GM19035 (cell line): ENCODE results near the gene TSHR.

Source experiments
- ATAC-seq: cut with Tn5 transposase; IDR thresholded peaks from one replicate; pipeline ENCODE4 v1.9.1; 2021; ENCODE audit not compliant: unreplicated experiment

TSHR gene

GRCh38 chr14:81172353-81172752, 216.9 kb downstream of the TSHR start:
- peak; percentile 19 for ATAC-seq

- ATAC-seq = peak; percentile 35
These were observed 217.5 kb downstream of the TSHR start for GRCh38 chr14:81172881-81173280.

GRCh38 chr14:81176241-81176640, 220.8 kb downstream of the TSHR start:
- ATAC-seq = no peak

GRCh38 chr14:81177225-81177624, 221.8 kb downstream of the TSHR start:
- no peak for ATAC-seq

- ATAC-seq = peak; percentile 55
These were observed 222.6 kb downstream of the TSHR start for GRCh38 chr14:81178063-81178462.

GRCh38 chr14:81179631-81180030, 224.2 kb downstream of the TSHR start:
- no peak for ATAC-seq

DNA sequence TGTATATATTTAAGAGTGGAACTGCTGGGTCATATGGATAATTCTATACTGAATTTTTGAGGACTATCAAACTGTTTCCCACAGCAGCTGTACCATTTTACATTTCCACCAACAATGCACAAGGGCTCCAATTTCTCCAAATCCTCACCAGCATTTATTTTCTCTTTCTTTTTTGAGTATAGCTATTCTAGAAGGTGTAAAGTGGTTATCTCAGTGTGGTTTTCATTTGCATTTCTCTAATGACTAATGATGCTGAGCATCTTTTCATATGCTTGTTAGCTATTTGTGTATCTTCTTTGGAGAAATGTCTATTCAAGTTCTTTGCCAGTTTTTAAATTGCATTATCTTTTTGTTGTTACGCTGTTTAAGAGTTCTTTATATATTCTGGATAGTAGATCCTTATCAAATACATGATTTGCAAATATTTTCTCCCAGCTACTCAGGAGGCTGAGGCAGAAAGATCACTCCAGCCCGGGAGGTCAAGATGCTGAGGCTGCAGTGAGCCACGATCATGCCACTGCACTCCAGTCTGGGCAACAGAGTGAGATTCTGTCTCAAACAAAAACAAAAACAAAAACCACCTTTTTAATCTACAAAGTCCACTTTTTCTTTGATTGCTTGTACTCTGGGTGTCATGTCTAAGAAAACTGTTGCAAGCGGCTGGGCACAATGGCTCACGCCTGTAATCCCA, 232.6 kb downstream of the TSHR start:
- peak; percentile 96 for ATAC-seq

- no peak for ATAC-seq
These were observed 237.2 kb downstream of the TSHR start for GRCh38 chr14:81192594-81192993.

DNA sequence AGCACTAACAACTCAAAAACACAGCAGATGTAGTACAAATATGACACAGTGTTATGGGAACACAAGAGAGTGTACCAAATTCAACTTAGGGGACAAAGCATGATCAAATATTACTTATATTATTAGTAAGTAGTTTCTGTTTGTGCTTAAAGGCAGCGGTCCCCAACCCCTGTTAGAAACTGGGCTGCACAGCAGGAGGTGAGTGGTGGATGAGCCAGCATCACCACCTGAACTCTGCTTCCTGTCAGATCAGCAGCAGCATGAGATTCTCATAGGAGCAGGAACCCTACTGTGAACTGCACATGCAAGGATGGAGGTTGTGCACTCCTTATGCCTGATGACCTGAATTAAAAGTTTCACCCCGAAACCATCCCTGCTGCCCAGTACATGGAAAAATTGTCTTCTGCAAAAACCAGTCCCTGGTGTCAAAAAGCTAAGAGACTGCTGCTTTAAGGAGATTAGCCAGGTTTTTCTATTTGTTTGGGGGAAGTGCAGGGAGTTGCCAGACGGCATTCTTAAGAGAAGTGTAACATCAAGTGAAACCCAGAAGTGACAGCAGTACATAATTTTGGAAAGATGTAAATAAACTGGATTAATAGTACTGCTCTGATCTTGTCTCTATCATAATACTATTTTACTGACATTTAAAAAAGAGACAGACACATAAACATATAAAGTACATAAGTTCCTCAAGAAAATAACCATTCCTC, 238.7 kb downstream of the TSHR start:
- ATAC-seq = no peak
